CD8-positive, alpha-beta memory T cell (primary cell): ENCODE data around the gene GLDC. TPM values are rescaled to one million over a fixed set of nuclear protein-coding genes. Genes with fewer than 3 reads are reported as not detected.
"Not testable (repeated sequence)": the region's sequence is repeated elsewhere in the genome, so short reads cannot be mapped to it uniquely, and the experiment has no call there.

ENCODE experiments used
- CTCF ChIA-PET: fragments of 350-600 bp; sonication (Branson Sonifier 250); formaldehyde crosslinking; loops from one replicate; lab custom pipeline; 2021; ENCODE audit warnings: antibody characterized with exemption; lab: Charles Lee
- POLR2A ChIA-PET: fragments of 350-600 bp; sonication (Branson Sonifier 250); formaldehyde crosslinking; loops from one replicate; lab custom pipeline; 2021; ENCODE audit warnings: antibody characterized with exemption; lab: Charles Lee
- DNase-seq, 5 donors: peaks; one replicate each; pipeline versions ENCODE4 v3.0.0 to v3.0.0-alpha.2; 2020 to 2022; ENCODE audit warnings: mixed read lengths in 1 of 5
- H3K27ac ChIP-seq: one replicate; pipeline ENCODE4 v1.7.0; 2013; ENCODE audit warnings: low read depth, mild to moderate bottlenecking, low read length, moderate library complexity
- H3K27me3 ChIP-seq: 2 replicates; pipeline ENCODE4 v1.7.0; 2013; ENCODE audit warnings: low read length, mild to moderate bottlenecking; ENCODE audit not compliant: insufficient read depth, poor library complexity, severe bottlenecking
- H3K36me3 ChIP-seq: 2 replicates; pipeline ENCODE4 v1.7.0; 2013; ENCODE audit warnings: mild to moderate bottlenecking, low read length, moderate library complexity; ENCODE audit not compliant: insufficient read depth
- H3K4me1 ChIP-seq: 2 replicates; pipeline ENCODE4 v1.7.0; 2013; ENCODE audit warnings: mild to moderate bottlenecking, low read length, moderate library complexity; ENCODE audit not compliant: insufficient read depth
- H3K4me3 ChIP-seq: 2 replicates; pipeline ENCODE4 v1.7.0; 2013; ENCODE audit warnings: mild to moderate bottlenecking, low read length
- H3K9me3 ChIP-seq: 2 replicates; pipeline ENCODE4 v1.7.0; 2013; ENCODE audit warnings: mild to moderate bottlenecking, low read length
- H3K27ac Mint-ChIP-seq, 8 donors: one replicate each; pipeline ENCODE4 v1.8.0; 2020 to 2021; ENCODE audit warnings: mixed read lengths in 8 of 8, mild to moderate bottlenecking in 6 of 8, inconsistent platforms in 3 of 8, moderate library complexity in 3 of 8
- H3K27me3 Mint-ChIP-seq, 2 donors: one replicate each; pipeline ENCODE4 v1.8.0; 2020 to 2021; ENCODE audit warnings: mixed read lengths in 2 of 2, mild to moderate bottlenecking in 1 of 2, moderate library complexity in 1 of 2
- H3K36me3 Mint-ChIP-seq, 3 donors: one replicate each; pipeline ENCODE4 v1.8.0; 2020 to 2021; ENCODE audit warnings: mixed read lengths in 3 of 3, inconsistent platforms in 1 of 3, mild to moderate bottlenecking in 1 of 3
- H3K4me1 Mint-ChIP-seq, 3 donors: one replicate each; pipeline ENCODE4 v1.8.0; 2020 to 2021; ENCODE audit warnings: mixed read lengths in 3 of 3, inconsistent platforms in 1 of 3, mild to moderate bottlenecking in 1 of 3
- H3K4me3 Mint-ChIP-seq, 7 donors: one replicate each; pipeline ENCODE4 v1.8.0; 2020 to 2021; ENCODE audit warnings: mixed read lengths in 7 of 7, mild to moderate bottlenecking in 6 of 7, moderate library complexity in 4 of 7, inconsistent platforms in 2 of 7
- H3K9me3 Mint-ChIP-seq, 5 donors: one replicate each; pipeline ENCODE4 v1.8.0; 2020 to 2022; ENCODE audit warnings: mixed read lengths in 5 of 5, mild to moderate bottlenecking in 3 of 5, moderate library complexity in 2 of 5, inconsistent platforms in 1 of 5
- polyA plus RNA-seq: library from polyadenylated mRNA; unstranded; fragments of 300-500 nt; fragmentation: Illumina TruSeq; gene quantifications from one replicate; pipeline ENCODE4 v1.2.3, GENCODE V29; 2021
- total RNA-seq, 2 experiments: library from RNA; stranded (reverse); gene quantifications; one replicate each; pipeline ENCODE4 v1.2.3, GENCODE V29; 2021

GLDC gene
- total and polyA plus RNA-seq, 3 experiments from 2014 or later = 0.58 to 3.8 (median 3.1) TPM

- H3K4me3 Mint-ChIP-seq = no peak overlapping the region
- H3K27ac Mint-ChIP-seq = no peak overlapping the region
- DNase-seq = no peak
- H3K27me3 Mint-ChIP-seq = peaks cover 10 to 29% of the 10 kb centered on the region in 2 donors
- H3K4me1 ChIP-seq = no peaks in the 10 kb centered on the region
- peaks cover 7 to 12% (median 8%) of the 10 kb centered on the region in 3 donors for H3K4me1 Mint-ChIP-seq
- H3K9me3 Mint-ChIP-seq = no peaks in the 10 kb centered on the region
- CTCF ChIA-PET = no interaction called here
- H3K27ac ChIP-seq = no peak overlapping the region
- H3K36me3 ChIP-seq = no peaks in the 10 kb centered on the region
- peaks cover 4% of the 10 kb centered on the region for H3K27me3 ChIP-seq
- H3K9me3 ChIP-seq = no peaks in the 10 kb centered on the region
- no peak overlapping the region for H3K4me3 ChIP-seq
- peaks cover 0 to 1% (median 0%) of the 10 kb centered on the region in 3 donors for H3K36me3 Mint-ChIP-seq
- POLR2A ChIA-PET = no interaction called here
Observed at GRCh38 chr9:6658628-6659353, 13.3 kb upstream of the GLDC start.

DNA sequence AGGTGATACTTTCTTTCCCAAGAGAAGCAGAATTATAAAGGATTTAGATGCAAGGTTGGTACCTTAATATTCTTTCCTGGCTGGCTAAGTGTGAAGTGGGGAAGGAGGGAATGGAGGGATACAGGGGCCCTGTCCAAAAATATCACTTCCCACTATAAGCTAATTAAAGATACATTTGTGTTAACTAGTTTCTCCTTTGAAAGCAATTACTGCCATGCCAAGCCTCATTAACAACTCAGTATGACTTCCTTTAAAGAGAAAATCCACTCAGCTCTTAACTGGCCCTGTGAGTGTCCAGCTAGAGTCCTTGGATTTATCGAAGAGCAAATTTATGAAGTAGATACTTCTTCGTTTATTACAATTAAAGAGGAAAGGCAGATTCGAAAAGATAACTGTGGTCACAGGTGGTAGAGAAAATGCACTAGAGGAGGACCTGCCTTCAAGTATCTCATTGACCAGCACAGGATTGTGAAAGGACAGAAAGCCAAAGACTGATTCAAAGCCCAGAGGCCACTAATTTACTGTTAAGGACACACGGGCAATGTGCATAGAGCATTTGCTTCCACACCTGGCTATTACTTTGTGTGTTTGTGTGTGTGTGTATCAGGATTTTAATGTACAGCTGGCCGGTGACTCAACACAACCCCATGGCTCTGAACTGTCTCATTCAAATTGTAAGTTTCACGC is 11.2 kb upstream of the GLDC start:
- Histone ChIP-seq H3K9me3 (no peaks in the 10 kb centered on the region), H3K27ac (no peak overlapping the region), H3K36me3 (no peaks in the 10 kb centered on the region), H3K4me1 (no peaks in the 10 kb centered on the region), H3K4me3 (no peak overlapping the region), H3K27me3 (peaks cover 4% of the 10 kb centered on the region)
- H3K27me3 Mint-ChIP-seq = peaks cover 11 to 30% of the 10 kb centered on the region in 2 donors
- no peak overlapping the region for H3K27ac Mint-ChIP-seq
- H3K9me3 Mint-ChIP-seq = no peaks in the 10 kb centered on the region
- DNase-seq = no peak
- ChIA-PET CTCF (no interaction called here), POLR2A (no interaction called here)
- H3K36me3 Mint-ChIP-seq = peaks cover 0 to 1% (median 0%) of the 10 kb centered on the region in 3 donors
- H3K4me3 Mint-ChIP-seq = no peak overlapping the region
- peaks cover 7 to 12% (median 8%) of the 10 kb centered on the region in 3 donors for H3K4me1 Mint-ChIP-seq

DNA sequence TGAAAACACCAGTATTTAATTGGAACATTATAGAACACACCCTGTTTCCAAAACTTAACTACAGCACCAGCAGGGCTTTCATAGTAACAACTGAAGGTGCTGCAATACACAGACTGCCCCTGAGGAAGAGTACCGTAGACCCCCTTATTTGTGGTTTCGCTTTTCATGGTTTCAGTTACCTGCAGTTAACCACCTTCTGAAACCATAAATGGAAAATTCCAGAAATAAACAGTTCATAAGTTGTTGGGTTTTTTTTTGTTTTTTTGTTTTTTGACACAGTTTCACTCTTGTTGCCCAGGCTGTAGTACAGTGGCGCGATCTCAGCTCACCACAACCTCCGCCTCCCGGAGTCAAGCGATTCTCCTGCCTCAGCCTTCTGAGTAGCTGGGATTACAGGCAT is 9.5 kb upstream of the GLDC start:
- no peaks in the 10 kb centered on the region for H3K9me3 ChIP-seq
- Mint-ChIP-seq H3K4me3 (peak overlapping the region; percentile 27 to 85 (median 80)), H3K4me1 (peaks cover 7 to 12% (median 8%) of the 10 kb centered on the region in 3 donors), H3K9me3 (no peaks in the 10 kb centered on the region), H3K36me3 (peaks cover 0 to 1% (median 0%) of the 10 kb centered on the region in 3 donors), H3K27ac (peak overlapping the region in 5 of 8 donors; percentile 18 to 85 (median 56)), H3K27me3 (peaks cover 15 to 30% of the 10 kb centered on the region in 2 donors)
- H3K36me3 ChIP-seq = no peaks in the 10 kb centered on the region
- no peak overlapping the region for H3K4me3 ChIP-seq
- H3K27me3 ChIP-seq = peaks cover 4% of the 10 kb centered on the region
- H3K4me1 ChIP-seq = no peaks in the 10 kb centered on the region
- ChIA-PET CTCF (interaction anchor here (0.7 to 1.9 kb wide), 2 partner anchors 9 to 10 kb away, joined by 3 to 8 read pairs; partner anchors contain the start of gene GLDC), POLR2A (no interaction called here)
- H3K27ac ChIP-seq = no peak overlapping the region
- DNase-seq = peak in 1 of 5 donors; percentile 11

GRCh38 chr9:6646293-6646636 is 736 bp upstream of the GLDC start:
- H3K27ac Mint-ChIP-seq = peak overlapping the region in 3 of 8 donors; percentile 48 to 82 (median 74)
- Histone ChIP-seq H3K4me3 (peak overlapping the region; percentile 40), H3K4me1 (peaks cover 11% of the 10 kb centered on the region), H3K36me3 (no peaks in the 10 kb centered on the region), H3K27me3 (peaks cover 22% of the 10 kb centered on the region), H3K9me3 (no peaks in the 10 kb centered on the region), H3K27ac (no peak overlapping the region)
- no peaks in the 10 kb centered on the region for H3K36me3 Mint-ChIP-seq
- CTCF ChIA-PET = interaction anchor here (0.6 to 2.1 kb wide), 4 partner anchors 9 to 23 kb away, joined by 3 to 8 read pairs (median 3); no protein-coding TSS in a partner anchor
- DNase-seq = peak in 1 of 5 donors; percentile 7
- H3K4me3 Mint-ChIP-seq = peak overlapping the region; percentile 72 to 90 (median 85)
- POLR2A ChIA-PET = interaction anchor here (0.6 to 1.0 kb wide), 2 partner anchors 35 to 169 kb away, joined by 3 read pairs; no protein-coding TSS in a partner anchor
- H3K9me3 Mint-ChIP-seq = peaks cover 0 to 2% (median 0%) of the 10 kb centered on the region in 5 donors
- peaks cover 51 to 55% of the 10 kb centered on the region in 2 donors for H3K27me3 Mint-ChIP-seq
- H3K4me1 Mint-ChIP-seq = peaks cover 19 to 22% (median 19%) of the 10 kb centered on the region in 3 donors

DNA sequence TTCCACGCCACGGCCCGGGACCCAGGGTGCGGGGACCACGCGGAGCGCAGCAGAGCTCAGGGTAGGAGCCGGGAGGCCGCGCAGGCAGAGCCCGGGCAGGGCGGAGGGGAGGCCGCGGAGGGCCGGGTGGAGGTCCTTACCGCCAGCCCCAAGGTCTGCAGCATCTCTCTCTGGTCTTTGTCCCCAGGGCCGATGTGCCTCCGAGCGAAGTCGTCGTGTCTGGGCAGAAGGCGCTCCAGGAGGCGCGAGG is 499 bp downstream of the GLDC start:
- POLR2A ChIA-PET = interaction anchor here (1.0 kb wide), 1 partner anchor 37 kb away, joined by 3 read pairs; no protein-coding TSS in a partner anchor
- DNase-seq = peak in 2 of 5 donors; percentile 8 to 17

GRCh38 chr9:6644346-6645104 is 1.0 kb downstream of the GLDC start:
- DNase-seq = peak in 1 of 5 donors; percentile 3
- Mint-ChIP-seq H3K27me3 (peaks cover 57 to 72% of the 10 kb centered on the region in 2 donors), H3K27ac (peak overlapping the region in 2 of 8 donors; percentile 15 to 72), H3K4me1 (peaks cover 19 to 22% (median 19%) of the 10 kb centered on the region in 3 donors), H3K4me3 (peak overlapping the region; percentile 73 to 89 (median 78)), H3K36me3 (no peaks in the 10 kb centered on the region), H3K9me3 (peaks cover 0 to 2% (median 0%) of the 10 kb centered on the region in 5 donors)
- POLR2A ChIA-PET = interaction anchor here (1.0 kb wide), 1 partner anchor 37 kb away, joined by 3 read pairs; no protein-coding TSS in a partner anchor
- H3K4me1 ChIP-seq = peaks cover 11% of the 10 kb centered on the region
- no peaks in the 10 kb centered on the region for H3K9me3 ChIP-seq
- H3K36me3 ChIP-seq = no peaks in the 10 kb centered on the region
- H3K4me3 ChIP-seq = peak overlapping the region; percentile 6
- H3K27me3 ChIP-seq = peaks cover 22% of the 10 kb centered on the region
- no peak overlapping the region for H3K27ac ChIP-seq
- CTCF ChIA-PET = interaction anchor here (1.2 to 2.1 kb wide), 2 partner anchors 10 to 33 kb away, joined by 4 to 8 read pairs; no protein-coding TSS in a partner anchor

More for the DNA sequence above, 499 bp downstream of the GLDC start:
- H3K27me3 Mint-ChIP-seq = peaks cover 57 to 67% of the 10 kb centered on the region in 2 donors
- Histone ChIP-seq H3K27me3 (peaks cover 22% of the 10 kb centered on the region), H3K4me1 (peaks cover 11% of the 10 kb centered on the region), H3K4me3 (peak overlapping the region; percentile 6)
- H3K27ac Mint-ChIP-seq, H3K9me3 Mint-ChIP-seq, H3K27ac ChIP-seq, H3K9me3 ChIP-seq, H3K36me3 ChIP-seq, H3K36me3 Mint-ChIP-seq: not testable (repeated sequence)
- CTCF ChIA-PET = interaction anchor here (1.2 to 2.1 kb wide), 2 partner anchors 10 to 33 kb away, joined by 4 to 8 read pairs; no protein-coding TSS in a partner anchor
- peak overlapping the region; percentile 73 to 89 (median 78) for H3K4me3 Mint-ChIP-seq
- peaks cover 19 to 22% (median 19%) of the 10 kb centered on the region in 3 donors for H3K4me1 Mint-ChIP-seq

- Mint-ChIP-seq H3K9me3 (no peaks in the 10 kb centered on the region), H3K4me1 (peaks cover 19 to 22% (median 19%) of the 10 kb centered on the region in 3 donors), H3K36me3 (no peaks in the 10 kb centered on the region), H3K27me3 (peaks cover 59 to 73% of the 10 kb centered on the region in 2 donors), H3K27ac (no peak overlapping the region), H3K4me3 (peak overlapping the region in 1 of 7 donors; percentile 6)
- Histone ChIP-seq H3K27me3 (peaks cover 22% of the 10 kb centered on the region), H3K36me3 (no peaks in the 10 kb centered on the region), H3K4me1 (peaks cover 11% of the 10 kb centered on the region), H3K9me3 (no peaks in the 10 kb centered on the region), H3K4me3 (no peak overlapping the region), H3K27ac (no peak overlapping the region)
- ChIA-PET POLR2A (no interaction called here), CTCF (no interaction called here)
- DNase-seq = no peak
Observed at GRCh38 chr9:6641961-6642360, 3.6 kb downstream of the GLDC start.
